HFF-Myc (cell line): ENCODE measurements around the gene NANS.
"Not testable (repeated sequence)": the region's sequence is repeated elsewhere in the genome, so short reads cannot be mapped to it uniquely, and the experiment has no call there.

Experiments
- DNase-seq: peaks from one replicate; pipeline ENCODE4 v3.0.0-alpha.2; 2011; ENCODE audit warnings: low read depth; ENCODE audit errors: extremely low read depth
- H3K4me3 ChIP-seq: replicated peaks from 2 replicates; pipeline ENCODE4 v1.5.1; 2011; ENCODE audit warnings: low read depth, mild to moderate bottlenecking, control low read depth, low read length
- CTCF ChIP-seq: IDR thresholded peaks from 2 replicates; pipeline ENCODE4 v1.5.1; 2012; ENCODE audit warnings: mild to moderate bottlenecking, low read depth, low read length, control low read depth; ENCODE audit errors: missing control alignments

The NANS gene

GRCh38 chr9:98074115-98074990, 17.8 kb downstream of the NANS start:
- peak; percentile 97 for TF ChIP-seq CTCF
- H3K4me3 ChIP-seq, result no peak overlapping the region
- DNase-seq, result no peak

GRCh38 chr9:98075332-98075805, 18.8 kb downstream of the NANS start:
- TF ChIP-seq CTCF, result no peak
- H3K4me3 ChIP-seq, result no peak overlapping the region
- no peak for DNase-seq

GRCh38 chr9:98076514-98076890, 20.0 kb downstream of the NANS start:
- not testable (repeated sequence) for H3K4me3 ChIP-seq, DNase-seq

- DNase-seq, result no peak
Measured at GRCh38 chr9:98078895-98079294, 22.4 kb downstream of the NANS start.

GRCh38 chr9:98080326-98080725, 23.8 kb downstream of the NANS start:
- TF ChIP-seq CTCF, result no peak
- DNase-seq, result no peak
- H3K4me3 ChIP-seq, result no peak overlapping the region

More at GRCh38 chr9:98078895-98079294, 22.4 kb downstream of the NANS start:
- no peak for TF ChIP-seq CTCF
- no peak overlapping the region for H3K4me3 ChIP-seq

GRCh38 chr9:98080780-98081179, 24.2 kb downstream of the NANS start:
- no peak for DNase-seq
- TF ChIP-seq CTCF, result no peak
- H3K4me3 ChIP-seq, result no peak overlapping the region

GRCh38 chr9:98081477-98082219, 25.1 kb downstream of the NANS start:
- TF ChIP-seq CTCF, result no peak
- no peak for DNase-seq
- no peak overlapping the region for H3K4me3 ChIP-seq
